GM12891 (cell line): ENCODE results near the gene BAZ1B.

Experiments used
- POLR2A ChIP-seq: IDR thresholded peaks from 2 replicates; pipeline ENCODE4 v1.6.1; 2011; ENCODE audit warnings: low read depth, low read length, control low read depth
- POLR2AphosphoS5 ChIP-seq: IDR thresholded peaks from 2 replicates; pipeline ENCODE4 v1.6.1; 2011; ENCODE audit warnings: low read depth, low read length, control low read depth
- POU2F2 ChIP-seq: IDR thresholded peaks from 2 replicates; pipeline ENCODE4 v1.6.1; 2011; ENCODE audit warnings: low read depth, mild to moderate bottlenecking, control low read depth, low read length, moderate library complexity
- TAF1 ChIP-seq: IDR thresholded peaks from 2 replicates; pipeline ENCODE4 v1.6.1; 2011; ENCODE audit warnings: low read depth, low read length, control low read depth

DNA sequence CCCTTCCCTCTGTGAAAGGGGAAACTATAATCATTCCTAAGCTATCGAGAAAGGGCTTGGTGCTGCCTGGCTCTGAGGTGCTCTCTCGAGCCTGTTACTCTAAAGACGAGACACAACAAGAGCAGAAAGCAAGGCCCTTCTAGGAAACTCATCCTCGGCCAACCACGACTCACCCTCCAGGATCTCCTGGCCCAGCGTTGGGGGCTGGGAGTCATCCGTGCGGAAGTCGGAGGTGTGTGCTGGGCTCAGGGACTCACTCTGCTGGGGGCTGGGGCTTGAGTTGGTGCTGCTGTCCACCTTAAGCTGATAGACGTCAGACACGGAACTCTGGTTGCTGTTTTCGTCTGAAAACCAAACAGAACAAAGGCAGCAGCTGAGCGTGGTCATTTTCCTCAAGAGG lies 17.6 kb upstream of the BAZ1B start:
- TF ChIP-seq POLR2A, result no peak
- TF ChIP-seq TAF1, result no peak
- TF ChIP-seq POLR2AphosphoS5, result no peak
- no peak for TF ChIP-seq POU2F2
